H1 (cell line): ENCODE data around the gene PCNP. TPM values are rescaled to one million over a fixed set of nuclear protein-coding genes. Genes with fewer than 3 reads are reported as not detected.

Experiments
- CTCF ChIA-PET: fragments of 300-600 bp; sonication (Branson Sonifier 250); formaldehyde crosslinking; loops from one replicate; lab custom pipeline; 2021; ENCODE audit not compliant: partially characterized antibody; lab: Charles Lee
- POLR2A ChIA-PET: fragments of 300-600 bp; sonication (Branson Sonifier 250); formaldehyde crosslinking; loops from one replicate; lab custom pipeline; 2021; ENCODE audit warnings: inconsistent platforms; ENCODE audit not compliant: partially characterized antibody; lab: Charles Lee
- DNase-seq, 2 experiments: peaks; one replicate each; pipeline versions ENCODE4 v3.0.0 to v3.0.0-alpha.2; 2010 to 2022; ENCODE audit warnings: low spot score in 2 of 2, low read depth in 1 of 2, mixed read lengths in 1 of 2
- FAIRE-seq: peaks from 2 replicates; lab custom pipeline; 2011; peaks lifted over from hg19 to GRCh38; lab: Jason Lieb, UNC
- H2AFZ ChIP-seq: 2 replicates; pipeline ENCODE4 v1.8.1; 2012; ENCODE audit warnings: low read length, inconsistent platforms
- H2AK5ac ChIP-seq: 2 replicates; pipeline ENCODE4 v1.6.1; 2013; ENCODE audit warnings: low read depth, low read length
- H2BK120ac ChIP-seq: replicated peaks from 2 replicates; pipeline ENCODE3; 2013; ENCODE audit warnings: low read depth, low read length, inconsistent platforms
- H2BK12ac ChIP-seq: 2 replicates; pipeline ENCODE4 v1.6.1; 2013; ENCODE audit warnings: low read depth, low read length
- H2BK15ac ChIP-seq: 2 replicates; pipeline ENCODE4 v1.6.1; 2013; ENCODE audit warnings: low read length
- H2BK20ac ChIP-seq: 2 replicates; pipeline ENCODE4 v1.6.1; 2013; ENCODE audit warnings: low read length
- H2BK5ac ChIP-seq: 2 replicates; pipeline ENCODE4 v1.6.1; 2013; ENCODE audit warnings: low read depth, low read length
- H3K14ac ChIP-seq: 2 replicates; pipeline ENCODE4 v1.6.1; 2013; ENCODE audit warnings: inconsistent platforms; ENCODE audit not compliant: insufficient read length
- H3K18ac ChIP-seq: 2 replicates; pipeline ENCODE4 v1.6.1; 2013; ENCODE audit warnings: low read length; ENCODE audit errors: extremely low read depth
- H3K23ac ChIP-seq: 2 replicates; pipeline ENCODE4 v1.6.1; 2013; ENCODE audit warnings: inconsistent platforms; ENCODE audit not compliant: insufficient read length
- H3K23me2 ChIP-seq: 2 replicates; pipeline ENCODE4 v1.6.1; 2013; ENCODE audit warnings: low read depth, low read length
- H3K27ac ChIP-seq: 2 replicates; pipeline ENCODE4 v1.6.1; 2011; ENCODE audit warnings: low read depth, low read length, inconsistent platforms
- H3K27me3 ChIP-seq, 4 experiments: replicated peaks in 1 of 4; 1 replicate in 1 of 4; 2 replicates in 3 of 4; pipeline versions ENCODE4 v1.6.1 to v1.8.1; 2011 to 2013; ENCODE audit warnings: low read length in 3 of 4, mild to moderate bottlenecking in 3 of 4, inconsistent platforms in 2 of 4, mixed read lengths in 2 of 4, moderate library complexity in 1 of 4; ENCODE audit not compliant: control insufficient read depth in 3 of 4, insufficient read depth in 3 of 4; ENCODE audit errors: extremely low read depth in 1 of 4
- H3K36me3 ChIP-seq, 4 experiments: 2 replicates each; pipeline versions ENCODE4 v1.6.1 to v1.8.1; 2011 to 2013; ENCODE audit warnings: mild to moderate bottlenecking in 4 of 4, low read length in 3 of 4, moderate library complexity in 2 of 4, control low read depth in 1 of 4, inconsistent platforms in 1 of 4; ENCODE audit not compliant: insufficient read depth in 4 of 4, control insufficient read depth in 2 of 4
- H3K4ac ChIP-seq: replicated peaks from 2 replicates; pipeline ENCODE3; 2013; ENCODE audit warnings: low read length, low read depth, mixed read lengths, inconsistent platforms; ENCODE audit not compliant: insufficient read length
- H3K4me1 ChIP-seq, 4 experiments: replicated peaks in 1 of 4; 1 replicate in 1 of 4; 2 replicates in 3 of 4; pipeline versions ENCODE4 v1.6.1 to v1.8.1; 2011 to 2013; ENCODE audit warnings: low read length in 3 of 4, inconsistent platforms in 2 of 4, mixed read lengths in 1 of 4; ENCODE audit not compliant: insufficient read depth in 4 of 4, control insufficient read depth in 3 of 4
- H3K4me2 ChIP-seq, 2 experiments: 2 replicates each; pipeline versions ENCODE4 v1.6.1 to v1.8.1; 2011 to 2013; ENCODE audit warnings: low read depth in 2 of 2, low read length in 2 of 2, control low read depth in 1 of 2, inconsistent platforms in 1 of 2, mild to moderate bottlenecking in 1 of 2; ENCODE audit not compliant: insufficient read depth in 1 of 2
- H3K4me3 ChIP-seq, 4 experiments: fragments of 200-600, 300-600 bp in 1 of 4; sonication (generic), shearing (Covaris generic), sonication (Bioruptor Twin) in 1 of 4; 2 replicates each; pipeline versions ENCODE4 v1.5.1 to v1.8.1; 2011 to 2016; ENCODE audit warnings: low read length in 4 of 4, low read depth in 3 of 4, control low read depth in 2 of 4, inconsistent platforms in 2 of 4, mild to moderate bottlenecking in 2 of 4, mixed read lengths in 1 of 4, moderate library complexity in 1 of 4; ENCODE audit not compliant: insufficient read depth in 2 of 4; ENCODE audit errors: extremely low read depth in 1 of 4
- H3K56ac ChIP-seq: replicated peaks from 2 replicates; pipeline ENCODE3; 2013; ENCODE audit warnings: low read depth, mild to moderate bottlenecking, mixed read lengths, low read length, inconsistent platforms; ENCODE audit not compliant: insufficient read length
- H3K79me1 ChIP-seq: 2 replicates; pipeline ENCODE4 v1.6.1; 2013; ENCODE audit warnings: low read depth, low read length, control low read depth
- H3K79me2 ChIP-seq, 2 experiments: 2 replicates each; pipeline versions ENCODE4 v1.6.1 to v1.8.1; 2012 to 2013; ENCODE audit warnings: low read length in 2 of 2, mild to moderate bottlenecking in 2 of 2, inconsistent platforms in 1 of 2; ENCODE audit not compliant: insufficient read depth in 2 of 2, control insufficient read depth in 1 of 2
- H3K9ac ChIP-seq, 4 experiments: replicated peaks in 1 of 4; 1 replicate in 1 of 4; 2 replicates in 3 of 4; pipeline versions ENCODE4 v1.6.1 to v1.8.1; 2011 to 2013; ENCODE audit warnings: low read depth in 3 of 4, low read length in 3 of 4, control low read depth in 2 of 4, mild to moderate bottlenecking in 2 of 4, moderate library complexity in 2 of 4, inconsistent platforms in 1 of 4; ENCODE audit errors: extremely low read depth in 1 of 4
- H3K9me3 ChIP-seq, 2 experiments: 2 replicates each; pipeline versions ENCODE4 v1.6.1 to v1.8.1; 2012 to 2013; ENCODE audit warnings: mild to moderate bottlenecking in 2 of 2, moderate library complexity in 2 of 2, control low read depth in 1 of 2, inconsistent platforms in 1 of 2, low read depth in 1 of 2, low read length in 1 of 2, mixed read lengths in 1 of 2; ENCODE audit not compliant: insufficient read depth in 2 of 2
- H4K20me1 ChIP-seq, 2 experiments: replicated peaks in 1 of 2; 2 replicates each; pipeline versions ENCODE3 to v1.8.1; 2011 to 2013; ENCODE audit warnings: inconsistent platforms in 2 of 2, low read length in 2 of 2, mild to moderate bottlenecking in 1 of 2; ENCODE audit not compliant: insufficient read depth in 2 of 2, control insufficient read depth in 1 of 2
- H4K5ac ChIP-seq: 2 replicates; pipeline ENCODE4 v1.6.1; 2013; ENCODE audit warnings: low read length, low read depth, mixed read lengths, inconsistent platforms; ENCODE audit not compliant: insufficient read length
- H4K8ac ChIP-seq: 2 replicates; pipeline ENCODE4 v1.8.0; 2013; ENCODE audit warnings: mild to moderate bottlenecking, moderate library complexity, low read length, inconsistent platforms; ENCODE audit not compliant: insufficient read depth; ENCODE audit errors: extremely low read depth
- H4K91ac ChIP-seq: replicated peaks from 2 replicates; pipeline ENCODE3; 2013; ENCODE audit warnings: low read length, mixed read lengths, inconsistent platforms; ENCODE audit not compliant: insufficient read length
- CEBPB ChIP-seq: IDR thresholded peaks from 2 replicates; pipeline ENCODE4 v1.6.1; 2012; ENCODE audit warnings: low read depth, low read length
- EGR1 ChIP-seq: IDR thresholded peaks from 2 replicates; pipeline ENCODE4 v1.6.1; 2011; ENCODE audit warnings: low read depth, low read length, borderline replicate concordance
- WGBS, 2 experiments: shearing (Covaris generic) in 1 of 2; methylation state at CpG; one replicate each; pipeline versions ENCODE4 v1.1.6 to v1.1.7; 2013 to 2015; ENCODE audit warnings: low lambda C conversion rate in 2 of 2, mixed read lengths in 2 of 2, inconsistent platforms in 1 of 2, low coverage in 1 of 2, missing lambda C conversion rate in 1 of 2; ENCODE audit not compliant: insufficient replicate concordance in 2 of 2, insufficient coverage in 1 of 2, insufficient read length in 1 of 2; ENCODE audit errors: extremely low coverage in 1 of 2, missing lambda C conversion rate in 1 of 2; 5-methylcytosine and 5-hydroxymethylcytosine counted together
- polyA plus RNA-seq, 7 experiments: library from polyadenylated mRNA; depleted of rRNA in 3 of 7; stranded (reverse) in 5 of 7; unstranded in 2 of 7; fragments of >200 nt in 5 of 7; fragments of 200-250 nt in 2 of 7; gene quantifications; 1 replicate in 5 of 7; 2 replicates in 1 of 7; 4 replicates in 1 of 7; pipeline versions ENCODE4 v1.2.1 to v1.2.3, GENCODE V29; 2011 to 2013; ENCODE audit warnings: missing spikeins in 2 of 7, mixed read lengths in 2 of 7
- total RNA-seq: library from RNA; stranded (reverse); fragmentation: NEBNext Ultra II Directional; extraction: Animal tissue kit (Norgen Biotek cat#: 25700); gene quantifications from 2 replicates; pipeline ENCODE4 v1.2.1, GENCODE V29; 2021

The PCNP gene
- total and polyA plus RNA-seq, 2 of the 8 experiments (the other 6 are each of a cell fraction or from before 2014, with no cell fraction given) = 29.1 to 192 TPM

DNA sequence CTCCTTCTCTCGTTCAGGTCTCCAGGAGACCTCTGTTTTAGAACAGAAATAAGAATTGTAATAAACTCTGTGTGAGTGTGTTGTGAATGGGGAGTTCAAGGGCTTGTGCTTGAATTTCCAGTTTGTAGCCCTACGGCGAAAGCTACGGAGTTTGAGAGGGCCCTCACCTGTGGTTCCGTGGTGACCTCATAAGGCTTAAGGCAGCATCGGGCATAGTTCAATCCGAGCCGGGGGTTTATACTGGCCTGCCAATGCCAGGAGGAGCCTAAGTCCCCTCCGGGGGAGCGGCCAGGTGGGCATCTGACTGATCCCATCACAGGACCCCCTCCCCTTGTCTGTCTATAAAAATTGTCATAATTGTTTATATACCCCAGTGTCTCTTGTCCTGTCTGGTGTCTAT, 59.2 kb downstream of the PCNP start:
- POLR2A ChIA-PET = no interaction called here
- TF ChIP-seq CEBPB = no peak
- TF ChIP-seq EGR1 = no peak

More for the DNA sequence above, 59.2 kb downstream of the PCNP start:
- Histone ChIP-seq H2AK5ac (no peak overlapping the region), H3K4ac (no peak overlapping the region), H4K5ac (no peak overlapping the region), H3K27ac (no peak overlapping the region), H3K23ac (no peak overlapping the region), H2BK12ac (no peak overlapping the region), H4K8ac (no peak overlapping the region), H3K79me1 (no peaks in the 10 kb centered on the region), H3K4me3 (no peak overlapping the region), H3K9me3 (no peaks in the 10 kb centered on the region), H4K20me1 (no peaks in the 10 kb centered on the region), H4K91ac (no peak overlapping the region), H3K9ac (no peak overlapping the region), H3K18ac (no peak overlapping the region), H3K56ac (no peak overlapping the region), H3K14ac (no peak overlapping the region), H3K23me2 (no peaks in the 10 kb centered on the region), H3K4me2 (no peak overlapping the region), H3K36me3 (no peaks in the 10 kb centered on the region), H3K27me3 (no peaks in the 10 kb centered on the region), H3K79me2 (no peaks in the 10 kb centered on the region), H3K4me1 (peaks cover 0 to 6% (median 2%) of the 10 kb centered on the region in 4 experiments; a peak in 5 of 7 replicates), H2BK5ac (no peak overlapping the region), H2BK120ac (no peak overlapping the region), H2BK15ac (no peak overlapping the region), H2AFZ (no peak overlapping the region), H2BK20ac (no peak overlapping the region)
- CTCF ChIA-PET = no interaction called here
- DNase-seq = no peak
- FAIRE-seq = no peak
- WGBS, 2 experiments = 91% methylated on average over 10 of the region's 10 CpGs; no CpG with 5 or more reads in 1 of the 2 experiments
